Esophagus muscularis mucosa (tissue), 3 donors: Measurements from ENCODE around the gene UGT1A6.

ENCODE experiments used
- POLR2A ChIP-seq: fragments of 450-650 bp; IDR thresholded peaks from one replicate; pipeline ENCODE4 v1.6.1; 2017; ENCODE audit warnings: antibody characterized with exemption, moderate library complexity, mild to moderate bottlenecking, low read depth
- TF ChIP-seq, protein P1 (sequence below), 3 experiments: fragments of 200-600 bp in 2 of 3; fragments of 450-650 bp in 1 of 3; sonication (generic) in 2 of 3; IDR thresholded peaks; one replicate each; pipeline ENCODE4 v1.5.1; 2017 to 2019; ENCODE audit warnings: antibody characterized with exemption in 3 of 3, mild to moderate bottlenecking in 2 of 3, moderate library complexity in 1 of 3

DNA sequence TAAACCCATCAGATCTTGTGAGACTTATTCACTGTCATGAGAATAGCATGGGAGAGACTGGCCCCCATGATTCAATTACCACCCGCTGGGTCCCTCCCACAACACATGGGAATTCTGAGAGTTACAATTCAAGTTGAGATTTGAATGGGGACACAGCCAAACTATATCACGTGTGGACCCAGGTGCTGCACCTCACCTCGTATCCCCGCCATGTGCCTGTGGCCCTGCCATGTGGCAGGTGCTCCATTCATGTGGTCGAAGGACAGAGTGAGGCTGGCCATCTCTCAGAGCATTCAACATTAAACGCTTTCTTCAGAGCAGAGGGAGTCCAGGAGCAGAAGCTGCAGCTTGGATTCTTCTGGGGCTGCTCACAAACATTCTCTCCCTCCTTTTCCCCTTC lies 117.7 kb downstream of the UGT1A6 start:
- TF ChIP-seq, protein P1, sequence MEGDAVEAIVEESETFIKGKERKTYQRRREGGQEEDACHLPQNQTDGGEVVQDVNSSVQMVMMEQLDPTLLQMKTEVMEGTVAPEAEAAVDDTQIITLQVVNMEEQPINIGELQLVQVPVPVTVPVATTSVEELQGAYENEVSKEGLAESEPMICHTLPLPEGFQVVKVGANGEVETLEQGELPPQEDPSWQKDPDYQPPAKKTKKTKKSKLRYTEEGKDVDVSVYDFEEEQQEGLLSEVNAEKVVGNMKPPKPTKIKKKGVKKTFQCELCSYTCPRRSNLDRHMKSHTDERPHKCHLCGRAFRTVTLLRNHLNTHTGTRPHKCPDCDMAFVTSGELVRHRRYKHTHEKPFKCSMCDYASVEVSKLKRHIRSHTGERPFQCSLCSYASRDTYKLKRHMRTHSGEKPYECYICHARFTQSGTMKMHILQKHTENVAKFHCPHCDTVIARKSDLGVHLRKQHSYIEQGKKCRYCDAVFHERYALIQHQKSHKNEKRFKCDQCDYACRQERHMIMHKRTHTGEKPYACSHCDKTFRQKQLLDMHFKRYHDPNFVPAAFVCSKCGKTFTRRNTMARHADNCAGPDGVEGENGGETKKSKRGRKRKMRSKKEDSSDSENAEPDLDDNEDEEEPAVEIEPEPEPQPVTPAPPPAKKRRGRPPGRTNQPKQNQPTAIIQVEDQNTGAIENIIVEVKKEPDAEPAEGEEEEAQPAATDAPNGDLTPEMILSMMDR (IDR thresholded peaks at IDR 0.05): no peak
- no peak for TF ChIP-seq POLR2A
